ENCODE data around the gene CCDC18.
"Not testable (repeated sequence)": the region's sequence is repeated elsewhere in the genome, so short reads cannot be mapped to it uniquely, and the experiment has no call there.

CCDC18 gene, protein sequence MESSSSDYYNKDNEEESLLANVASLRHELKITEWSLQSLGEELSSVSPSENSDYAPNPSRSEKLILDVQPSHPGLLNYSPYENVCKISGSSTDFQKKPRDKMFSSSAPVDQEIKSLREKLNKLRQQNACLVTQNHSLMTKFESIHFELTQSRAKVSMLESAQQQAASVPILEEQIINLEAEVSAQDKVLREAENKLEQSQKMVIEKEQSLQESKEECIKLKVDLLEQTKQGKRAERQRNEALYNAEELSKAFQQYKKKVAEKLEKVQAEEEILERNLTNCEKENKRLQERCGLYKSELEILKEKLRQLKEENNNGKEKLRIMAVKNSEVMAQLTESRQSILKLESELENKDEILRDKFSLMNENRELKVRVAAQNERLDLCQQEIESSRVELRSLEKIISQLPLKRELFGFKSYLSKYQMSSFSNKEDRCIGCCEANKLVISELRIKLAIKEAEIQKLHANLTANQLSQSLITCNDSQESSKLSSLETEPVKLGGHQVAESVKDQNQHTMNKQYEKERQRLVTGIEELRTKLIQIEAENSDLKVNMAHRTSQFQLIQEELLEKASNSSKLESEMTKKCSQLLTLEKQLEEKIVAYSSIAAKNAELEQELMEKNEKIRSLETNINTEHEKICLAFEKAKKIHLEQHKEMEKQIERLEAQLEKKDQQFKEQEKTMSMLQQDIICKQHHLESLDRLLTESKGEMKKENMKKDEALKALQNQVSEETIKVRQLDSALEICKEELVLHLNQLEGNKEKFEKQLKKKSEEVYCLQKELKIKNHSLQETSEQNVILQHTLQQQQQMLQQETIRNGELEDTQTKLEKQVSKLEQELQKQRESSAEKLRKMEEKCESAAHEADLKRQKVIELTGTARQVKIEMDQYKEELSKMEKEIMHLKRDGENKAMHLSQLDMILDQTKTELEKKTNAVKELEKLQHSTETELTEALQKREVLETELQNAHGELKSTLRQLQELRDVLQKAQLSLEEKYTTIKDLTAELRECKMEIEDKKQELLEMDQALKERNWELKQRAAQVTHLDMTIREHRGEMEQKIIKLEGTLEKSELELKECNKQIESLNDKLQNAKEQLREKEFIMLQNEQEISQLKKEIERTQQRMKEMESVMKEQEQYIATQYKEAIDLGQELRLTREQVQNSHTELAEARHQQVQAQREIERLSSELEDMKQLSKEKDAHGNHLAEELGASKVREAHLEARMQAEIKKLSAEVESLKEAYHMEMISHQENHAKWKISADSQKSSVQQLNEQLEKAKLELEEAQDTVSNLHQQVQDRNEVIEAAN (N-terminal part only)

DNA sequence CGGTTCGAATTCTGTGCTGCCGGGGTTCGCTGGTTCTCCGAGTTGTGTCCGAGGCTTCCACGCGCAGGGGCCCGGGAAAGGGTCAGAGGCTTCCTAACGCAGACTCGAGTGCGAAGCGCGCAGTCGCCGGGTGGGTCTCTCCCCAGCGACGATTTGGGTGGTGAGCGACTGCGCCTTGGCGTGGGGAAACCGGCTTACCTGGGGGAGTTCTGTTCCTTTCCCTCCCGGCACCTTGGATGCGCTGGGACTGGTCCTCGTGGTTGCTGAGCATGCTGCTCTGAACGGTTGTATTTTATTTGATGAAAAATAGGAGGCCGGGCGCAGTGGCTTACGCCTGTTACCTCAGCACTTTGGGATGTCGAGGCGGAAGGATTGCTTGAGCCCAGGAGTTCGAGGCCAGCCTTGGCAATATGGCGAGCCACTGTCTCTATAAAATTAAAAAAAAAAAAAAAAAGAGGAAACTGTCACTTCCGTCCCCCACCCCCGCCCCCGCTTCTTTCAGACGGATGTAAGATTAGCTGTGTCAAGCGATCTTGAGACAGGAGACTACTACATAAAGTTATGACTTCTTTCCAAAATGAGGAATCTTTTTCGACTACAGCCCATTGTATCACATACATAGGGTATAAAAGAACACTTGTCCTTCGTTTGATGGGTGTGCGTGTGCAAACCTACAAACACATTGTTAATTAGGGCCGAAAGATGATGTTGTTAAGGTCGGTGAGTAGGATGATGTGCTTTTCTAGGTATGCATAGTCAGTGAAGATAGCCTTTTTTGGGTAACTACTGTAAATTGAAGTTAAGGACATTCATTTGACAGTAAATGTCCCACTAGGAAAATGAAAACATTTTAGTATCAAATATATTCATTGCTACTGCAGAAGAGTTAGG lies at the start of gene CCDC18:
Gene CCDC18, plus strand, starts transcription at position 2 of the 891 bp plus-strand sequence. CDS start 2,638 bp downstream, outside the sequence.
- DNase-seq (ENCODE audit: low read depth): no peak

DNA sequence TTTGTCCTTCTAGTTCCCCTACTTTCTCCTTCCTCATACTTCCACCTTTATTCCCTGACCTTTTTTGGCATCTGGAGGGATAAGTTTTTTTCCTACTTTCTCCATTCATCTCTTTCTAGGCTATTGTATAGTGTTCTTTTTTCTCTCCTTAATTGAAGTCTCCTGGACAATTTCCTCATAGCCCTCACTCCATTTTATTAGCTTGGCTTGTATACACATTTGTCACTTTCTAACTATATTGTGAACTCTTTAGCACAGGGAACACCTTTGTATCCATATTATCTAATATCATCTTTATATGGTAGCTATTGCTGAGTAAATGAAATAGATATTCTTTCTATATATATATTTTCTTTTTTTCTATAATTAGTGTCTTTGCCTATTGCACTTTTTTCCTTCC lies 47.9 kb upstream of the CCDC18 start:
- DNase-seq (ENCODE audit: low read depth): no peak

DNA sequence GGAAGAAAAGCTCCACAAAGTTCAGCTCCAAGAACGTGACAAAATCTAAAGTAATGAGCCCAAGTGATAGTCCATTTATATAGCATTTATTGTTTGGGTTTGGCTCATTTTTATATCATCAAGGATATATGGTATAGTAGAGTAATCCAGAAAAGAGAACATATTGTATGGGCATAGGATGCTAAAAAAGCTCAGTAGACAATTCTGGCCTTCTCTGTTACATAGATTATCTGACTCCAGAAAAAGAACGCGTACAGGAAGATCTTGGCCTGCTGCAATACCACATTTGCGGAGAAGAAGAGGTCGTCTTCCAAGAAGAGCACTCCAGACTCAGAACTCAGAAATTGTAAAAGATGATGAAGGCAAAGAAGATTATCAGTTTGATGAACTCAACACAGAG lies 44.1 kb upstream of the CCDC18 start:
- no peak for DNase-seq (ENCODE audit: low read depth)

DNA sequence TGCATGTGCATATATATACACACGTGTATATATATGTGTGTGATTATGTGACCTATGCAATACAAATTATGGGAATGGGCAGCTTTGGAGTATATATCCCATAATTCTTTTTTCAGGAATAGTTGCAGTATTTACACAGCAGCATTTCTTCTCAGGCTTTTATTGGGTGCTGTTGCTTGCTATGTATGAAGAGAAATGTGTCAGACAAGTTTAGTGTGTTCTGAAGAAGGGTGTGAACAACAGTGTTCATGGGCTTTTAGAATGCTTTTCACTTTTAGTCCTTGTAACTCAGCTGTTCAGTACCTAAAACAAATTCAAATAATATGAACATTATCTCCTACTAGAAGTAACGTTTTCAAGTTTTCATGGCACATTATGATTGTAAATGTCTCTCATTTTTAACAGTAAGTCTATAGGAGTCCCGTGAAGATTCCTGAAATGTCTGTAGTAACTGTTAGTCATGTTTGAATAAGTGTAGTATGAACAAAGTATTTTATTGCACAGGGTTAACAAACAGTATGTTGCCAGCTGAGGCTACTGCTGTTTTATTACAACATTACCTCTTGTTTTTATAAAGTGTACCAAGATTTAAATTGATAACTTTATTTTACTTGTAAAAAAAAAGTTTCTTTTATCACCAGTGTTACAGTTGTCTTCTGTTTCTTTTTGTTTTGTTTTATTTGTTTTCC lies 42.8 kb upstream of the CCDC18 start:
- no peak for DNase-seq (ENCODE audit: low read depth)

DNA sequence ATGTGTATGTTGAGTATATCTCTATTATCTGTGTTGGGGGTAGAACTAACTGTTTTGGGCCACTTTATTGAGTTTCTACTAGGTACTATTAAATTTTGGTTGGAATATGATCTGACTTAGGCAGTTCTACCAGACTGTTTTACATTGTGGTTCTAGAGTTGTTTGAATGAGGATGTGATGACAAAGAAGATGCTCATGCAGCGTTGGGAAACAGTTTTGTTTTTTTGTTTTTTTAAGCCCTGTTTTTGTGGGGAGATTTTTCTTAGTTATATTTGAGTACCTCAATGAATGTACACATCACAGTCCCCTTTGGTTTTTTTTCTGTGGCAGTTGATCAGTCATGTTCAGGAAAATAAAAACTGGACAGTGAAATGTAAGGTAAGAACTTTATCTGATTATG lies 40.4 kb upstream of the CCDC18 start:
- no peak for DNase-seq (ENCODE audit: low read depth)

DNA sequence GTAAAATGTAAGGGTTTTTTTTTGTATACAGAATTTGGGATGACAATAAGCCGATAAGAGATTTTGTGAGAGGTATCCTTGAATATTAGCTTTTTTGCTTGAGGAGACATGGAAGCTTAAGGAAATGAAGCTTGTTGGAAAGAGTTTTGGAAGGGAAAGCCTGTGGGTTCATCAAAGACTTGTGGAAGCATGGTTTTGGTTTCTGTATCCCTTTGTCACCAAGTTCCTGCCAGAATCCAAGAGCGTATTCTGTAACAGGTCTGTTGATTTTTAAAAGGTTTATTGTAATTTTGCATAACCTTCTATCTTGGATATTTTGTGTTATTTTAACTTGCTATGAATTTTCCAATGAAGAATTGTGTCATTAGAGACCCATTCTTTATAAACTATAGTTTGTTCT lies 38.4 kb upstream of the CCDC18 start:
- no peak for DNase-seq (ENCODE audit: low read depth)

DNA sequence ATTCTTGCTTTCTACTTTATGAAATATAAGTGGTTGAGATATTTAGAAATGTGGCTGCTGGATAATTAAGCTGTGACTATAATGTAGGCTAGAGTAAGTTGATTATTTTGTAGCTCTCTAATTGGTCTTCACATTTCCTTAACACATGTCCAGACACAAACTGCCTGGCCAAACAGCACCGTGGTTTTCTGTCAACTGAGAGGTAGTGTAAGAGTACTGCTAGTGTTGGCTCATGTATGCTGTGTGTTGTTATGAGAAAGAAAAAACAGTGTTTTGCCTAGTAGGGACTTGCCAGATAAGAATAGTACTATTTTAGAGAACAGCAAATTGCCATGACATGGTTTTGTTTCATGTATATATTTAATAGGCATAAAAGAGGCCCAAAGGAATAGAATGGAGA lies 37.4 kb upstream of the CCDC18 start:
- DNase-seq (ENCODE audit: low read depth): no peak

DNA sequence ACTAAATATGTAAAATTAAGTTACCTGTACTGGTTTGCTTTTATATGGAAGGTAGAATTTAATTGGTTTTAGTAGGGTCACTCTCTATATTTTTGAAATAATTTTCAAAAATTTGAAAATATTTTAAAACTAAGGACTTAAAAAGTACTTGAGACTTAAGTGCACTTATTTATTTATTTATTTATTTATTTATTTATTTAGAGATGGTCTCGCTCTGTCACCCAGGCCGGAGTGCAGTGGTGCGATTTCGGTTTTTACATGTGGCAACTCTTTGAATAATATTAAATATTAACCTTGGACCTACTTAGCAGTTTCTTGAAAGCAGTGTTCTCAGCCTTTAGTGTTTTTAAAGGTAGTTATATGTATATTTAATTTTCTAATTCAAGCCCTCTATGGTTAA lies 36.8 kb upstream of the CCDC18 start:
- no peak for DNase-seq (ENCODE audit: low read depth)

DNA sequence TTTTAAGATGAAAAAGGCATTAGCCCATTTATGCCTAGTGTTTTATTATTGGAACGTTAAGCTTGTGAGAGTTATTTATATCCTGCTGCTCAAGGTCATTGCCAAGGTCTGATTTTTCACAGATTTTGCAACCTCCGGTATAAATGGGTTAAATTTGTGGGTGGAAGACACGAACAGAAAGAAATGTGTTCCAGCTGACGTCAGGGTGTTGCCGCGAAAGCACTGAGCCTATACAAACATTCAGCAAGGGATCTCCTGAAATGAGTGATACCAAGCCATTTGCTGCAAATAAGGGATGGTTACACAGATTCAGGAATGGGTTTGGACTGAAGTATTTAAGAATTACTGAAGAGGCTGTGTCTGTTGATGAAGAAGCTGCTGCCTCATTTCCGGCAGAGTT lies 32.5 kb upstream of the CCDC18 start:
- DNase-seq (ENCODE audit: low read depth): no peak

DNA sequence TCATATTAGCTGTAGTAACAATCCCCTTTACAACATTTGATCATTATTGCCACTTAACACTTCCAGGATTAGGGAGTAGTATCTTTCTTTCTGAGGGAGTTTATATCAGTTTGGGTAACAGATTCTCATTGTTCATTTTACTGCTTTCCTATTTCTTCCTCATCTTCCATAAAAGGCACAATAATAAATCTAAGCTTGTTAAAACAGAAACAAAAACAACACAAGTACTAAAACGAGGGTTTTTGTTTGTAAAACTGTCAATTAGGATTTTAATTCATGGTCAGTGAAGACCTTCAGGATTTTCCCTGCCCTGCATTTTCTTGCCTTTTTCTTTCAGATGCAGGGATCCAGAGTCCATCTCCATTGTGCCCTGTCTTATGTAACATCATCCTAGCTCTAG lies 29.8 kb upstream of the CCDC18 start:
- DNase-seq (ENCODE audit: low read depth): no peak

DNA sequence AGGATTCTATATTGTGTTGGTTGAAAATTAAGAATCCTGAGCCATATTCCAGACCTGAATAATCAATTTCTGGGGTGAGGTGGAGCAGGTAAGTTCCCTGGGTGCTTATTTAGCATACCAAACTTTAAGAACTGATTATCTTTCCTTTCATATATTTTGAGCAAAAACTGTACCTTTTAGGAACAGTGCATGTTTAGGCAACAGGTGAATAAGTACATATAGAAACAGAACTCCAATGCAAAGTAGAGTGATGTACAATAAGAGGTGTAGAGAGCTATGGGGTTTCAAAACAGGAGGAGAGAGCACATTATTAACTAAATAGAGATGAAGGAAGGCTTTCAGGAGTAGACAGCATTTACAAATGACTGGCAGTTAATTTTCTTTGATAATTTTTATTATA lies 29.1 kb upstream of the CCDC18 start:
- no peak for DNase-seq (ENCODE audit: low read depth)

DNA sequence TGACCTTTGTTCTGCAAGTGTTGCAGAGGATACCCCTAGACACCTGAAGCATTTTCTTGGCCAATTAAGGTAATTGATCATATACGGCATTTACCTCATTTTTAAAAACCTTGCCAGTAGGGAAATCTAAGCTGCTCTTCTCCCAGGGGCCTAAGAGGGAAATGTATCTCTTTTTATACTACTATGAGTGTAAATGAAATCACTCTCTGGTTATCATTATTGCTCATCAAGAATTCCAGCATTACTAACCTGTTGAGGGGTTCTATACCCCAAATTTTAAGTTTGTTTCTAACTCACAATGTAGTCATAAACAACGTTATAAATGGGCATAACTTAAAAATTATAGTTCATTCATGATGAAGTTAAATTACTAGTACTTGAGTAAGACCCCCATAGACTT lies 27.7 kb upstream of the CCDC18 start:
- no peak for DNase-seq (ENCODE audit: low read depth)

DNA sequence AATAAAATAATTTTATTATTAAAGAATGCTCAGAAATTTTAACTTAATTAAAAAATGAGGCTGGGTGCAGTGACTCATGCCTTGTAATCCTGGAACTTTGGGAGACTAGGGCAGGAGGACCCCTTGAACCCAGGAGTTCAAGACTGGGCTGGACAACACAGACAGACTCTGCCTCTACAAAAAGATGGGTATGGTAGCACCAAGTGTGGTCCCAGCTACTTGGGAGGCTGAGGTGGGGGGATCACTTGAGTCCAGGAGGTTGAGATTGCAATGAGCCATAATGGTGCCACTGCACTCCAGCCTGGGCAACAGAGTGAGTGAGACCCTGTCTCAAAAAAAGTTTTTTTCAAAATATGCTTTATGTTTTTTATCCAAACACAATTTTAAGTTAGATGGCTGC lies 25.6 kb upstream of the CCDC18 start:
- no peak for DNase-seq (ENCODE audit: low read depth)

DNA sequence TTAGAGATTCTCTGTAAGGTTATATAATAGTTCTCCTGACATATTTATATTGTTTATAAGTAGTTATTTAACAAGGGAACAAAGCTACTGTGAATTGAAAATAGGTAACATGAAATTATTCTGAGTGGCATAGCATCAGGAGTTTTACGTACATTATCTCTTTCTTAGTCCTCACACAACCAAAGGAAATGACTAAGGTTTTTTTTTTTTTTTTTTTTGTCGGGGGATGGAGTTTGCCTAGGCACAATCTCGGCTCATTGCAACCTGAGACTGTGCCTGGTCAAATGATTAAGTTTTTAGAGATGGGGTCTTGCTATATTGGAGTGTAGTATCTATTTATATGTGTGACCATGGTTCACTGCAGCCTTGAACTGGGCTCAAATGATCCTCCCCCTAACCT lies 25.2 kb upstream of the CCDC18 start:
- DNase-seq (ENCODE audit: low read depth): no peak

DNA sequence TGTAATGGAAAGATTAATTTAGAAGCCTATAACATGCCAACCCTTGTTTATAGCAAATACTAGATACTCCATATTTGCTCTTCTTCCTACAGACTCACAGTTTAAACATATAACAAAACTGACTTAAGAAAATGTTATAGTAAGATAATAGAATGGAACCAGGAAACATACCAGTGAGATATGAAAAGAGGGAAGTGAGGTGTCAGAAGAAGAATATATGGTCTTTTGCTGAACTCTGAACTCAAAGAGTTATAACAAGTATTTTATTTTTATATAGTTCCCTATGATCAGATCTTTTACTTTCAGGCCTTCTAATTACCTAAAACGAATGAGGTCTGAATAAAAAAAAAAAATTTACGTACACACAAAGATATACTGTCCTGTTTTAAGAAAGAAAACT lies 21.2 kb upstream of the CCDC18 start:
- DNase-seq (ENCODE audit: low read depth): no peak

DNA sequence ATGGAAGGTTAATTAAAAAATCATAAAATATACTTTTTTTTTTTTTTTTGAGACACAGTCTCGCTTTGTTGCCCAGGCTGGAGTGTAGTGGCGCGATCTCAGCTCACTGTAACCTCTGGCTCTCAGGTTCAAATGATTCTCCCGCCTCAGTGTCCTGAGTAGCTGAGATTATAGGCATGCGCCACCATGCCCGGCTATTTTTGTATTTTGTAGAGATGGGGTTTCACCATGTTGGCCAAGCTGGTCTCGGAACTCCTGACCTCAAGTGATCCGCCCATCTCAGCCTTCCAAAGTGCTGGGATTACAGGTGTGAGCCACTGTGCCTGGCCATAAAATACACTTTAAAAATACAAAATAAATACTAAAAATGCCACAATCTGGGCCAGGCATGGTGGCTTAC lies 17.2 kb upstream of the CCDC18 start:
- not testable (repeated sequence) for DNase-seq (ENCODE audit: low read depth)

DNA sequence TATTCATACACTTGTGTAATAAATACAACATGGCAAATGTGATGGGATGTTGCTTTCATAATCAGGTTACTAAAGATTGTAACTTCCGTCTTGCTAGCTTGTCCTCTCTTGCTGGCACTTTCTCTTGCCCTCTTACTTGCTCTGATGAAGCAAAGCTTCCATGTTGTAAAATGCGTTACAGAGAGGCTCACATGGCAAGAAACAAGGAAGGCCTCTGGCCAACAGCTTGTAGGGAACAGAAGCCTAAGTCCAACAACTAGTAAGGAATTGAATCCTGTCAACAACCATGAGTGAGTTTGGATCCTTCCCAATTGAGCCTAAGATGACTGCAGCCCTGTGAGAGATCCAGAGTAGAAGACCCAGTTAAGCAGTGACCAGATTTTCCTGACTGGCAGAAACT lies 15.7 kb upstream of the CCDC18 start:
- DNase-seq (ENCODE audit: low read depth): no peak

DNA sequence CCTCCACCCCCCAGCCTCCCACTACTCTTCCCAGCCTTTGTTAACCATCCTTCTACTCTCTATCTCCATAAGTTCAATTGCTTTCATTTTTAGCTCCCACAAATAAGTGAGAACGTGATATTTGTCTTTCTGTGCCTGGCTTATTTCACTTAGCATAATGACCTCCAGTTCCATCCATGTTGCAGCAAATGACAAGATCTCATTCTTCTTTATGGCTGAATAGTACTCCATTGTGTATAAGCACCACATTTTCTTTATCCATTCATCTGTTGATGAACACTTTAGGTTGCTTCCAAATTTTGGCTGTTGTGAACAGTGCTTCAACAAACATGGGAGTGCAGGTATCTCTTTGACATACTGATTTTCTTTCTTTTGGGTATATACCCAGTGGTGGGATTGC lies 14.6 kb upstream of the CCDC18 start:
- DNase-seq (ENCODE audit: low read depth): not testable (repeated sequence)

DNA sequence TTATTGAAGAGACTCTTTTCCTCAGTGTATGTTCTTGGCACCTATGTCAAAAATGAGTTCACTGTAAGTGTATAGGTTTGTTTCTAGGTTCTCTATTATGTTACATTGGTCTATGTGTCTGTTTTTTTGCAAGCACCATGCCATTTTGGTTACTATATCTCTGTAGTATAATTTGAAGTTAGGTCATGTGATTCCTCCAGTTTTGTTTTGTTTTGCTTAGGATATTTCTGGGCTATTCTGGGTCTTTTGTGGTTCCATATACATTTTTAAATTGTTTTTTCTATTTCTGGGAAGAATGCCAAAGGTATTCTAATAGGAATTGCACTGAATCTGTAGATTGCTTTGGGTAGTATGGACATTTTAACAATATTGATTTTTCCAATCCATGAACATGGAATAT lies 13.5 kb upstream of the CCDC18 start:
- no peak for DNase-seq (ENCODE audit: low read depth)

DNA sequence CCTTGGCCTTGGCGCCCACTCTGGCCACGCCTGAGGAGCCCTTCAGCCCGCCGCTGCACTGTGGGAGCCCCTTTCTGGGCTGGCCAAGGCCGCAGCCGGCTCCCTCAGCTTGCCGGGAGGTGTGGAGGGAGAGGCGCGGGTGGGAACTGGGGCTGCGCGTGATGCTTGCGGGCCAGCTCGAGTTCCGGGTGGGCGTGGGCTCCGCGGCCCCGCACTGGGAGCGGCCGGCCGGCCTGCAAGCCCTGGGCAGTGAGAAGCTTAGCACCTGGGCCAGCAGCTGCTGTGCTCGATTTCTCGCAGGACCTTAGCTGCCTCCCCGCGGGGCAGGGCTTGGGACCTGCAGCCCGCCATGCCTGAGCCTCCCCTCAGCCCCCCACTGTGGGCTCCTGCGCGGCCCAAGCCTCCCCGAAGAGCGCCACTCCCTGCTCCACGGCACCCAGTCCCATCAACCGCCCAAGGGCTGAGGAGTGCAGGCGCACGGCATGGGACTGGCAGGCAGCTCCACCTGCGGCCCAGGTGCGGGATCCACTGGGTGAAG lies 10.3 kb upstream of the CCDC18 start:
- DNase-seq (ENCODE audit: low read depth): not testable (repeated sequence)

Measured in non-pigmented ciliary epithelial cell (primary cell).